Amygdala (tissue), 56 donors: Measurements from ENCODE around the gene TBC1D22A.

ENCODE experiments used
- DNase-seq, 56 donors: peaks; one replicate each; lab custom pipeline; 2025; lab: John Stamatoyannopoulos, UW

The TBC1D22A gene

DNA sequence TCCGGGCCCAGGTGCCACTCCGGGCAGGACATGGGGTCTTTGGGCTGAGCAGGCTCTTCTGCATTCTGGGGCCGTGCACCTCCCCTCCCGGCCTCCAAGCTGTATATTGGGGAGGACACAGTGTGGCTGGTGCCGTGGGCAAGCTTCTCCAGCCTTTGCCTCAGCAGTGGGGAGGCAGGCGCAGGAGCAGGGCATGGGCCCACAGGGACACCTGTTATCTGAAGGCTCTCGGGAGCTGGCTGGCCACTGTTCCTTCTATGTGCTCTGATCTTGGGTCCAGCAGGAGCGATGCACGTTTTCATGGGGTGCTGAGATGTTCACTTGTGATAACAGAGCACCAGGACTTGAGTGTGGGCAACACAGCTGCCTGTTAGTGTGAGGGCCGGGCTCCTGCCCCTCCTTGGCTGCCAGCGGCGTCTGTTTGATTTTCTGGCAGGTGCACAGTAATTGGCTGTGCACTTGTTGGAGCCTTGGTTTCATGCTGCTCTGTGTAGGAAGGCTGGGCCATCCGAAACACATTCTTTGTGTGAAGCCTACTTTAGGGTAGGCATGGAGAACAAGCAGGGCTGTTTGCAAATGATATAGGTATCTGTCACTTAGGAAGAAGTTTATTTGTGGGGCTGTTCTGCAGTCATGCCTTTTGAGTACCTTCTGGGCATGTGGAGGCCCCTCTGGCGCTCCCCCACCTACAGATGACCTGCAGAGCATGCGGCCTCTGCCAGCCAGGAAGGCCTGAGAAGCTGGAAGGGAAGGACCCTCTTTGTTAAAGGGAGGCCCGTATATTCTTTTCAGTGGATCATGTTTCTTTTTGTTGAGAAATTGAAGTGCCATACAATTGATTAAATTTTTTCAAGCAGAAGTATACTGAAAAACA lies 201.5 kb downstream of the TBC1D22A start:
- DNase-seq = no peak

DNA sequence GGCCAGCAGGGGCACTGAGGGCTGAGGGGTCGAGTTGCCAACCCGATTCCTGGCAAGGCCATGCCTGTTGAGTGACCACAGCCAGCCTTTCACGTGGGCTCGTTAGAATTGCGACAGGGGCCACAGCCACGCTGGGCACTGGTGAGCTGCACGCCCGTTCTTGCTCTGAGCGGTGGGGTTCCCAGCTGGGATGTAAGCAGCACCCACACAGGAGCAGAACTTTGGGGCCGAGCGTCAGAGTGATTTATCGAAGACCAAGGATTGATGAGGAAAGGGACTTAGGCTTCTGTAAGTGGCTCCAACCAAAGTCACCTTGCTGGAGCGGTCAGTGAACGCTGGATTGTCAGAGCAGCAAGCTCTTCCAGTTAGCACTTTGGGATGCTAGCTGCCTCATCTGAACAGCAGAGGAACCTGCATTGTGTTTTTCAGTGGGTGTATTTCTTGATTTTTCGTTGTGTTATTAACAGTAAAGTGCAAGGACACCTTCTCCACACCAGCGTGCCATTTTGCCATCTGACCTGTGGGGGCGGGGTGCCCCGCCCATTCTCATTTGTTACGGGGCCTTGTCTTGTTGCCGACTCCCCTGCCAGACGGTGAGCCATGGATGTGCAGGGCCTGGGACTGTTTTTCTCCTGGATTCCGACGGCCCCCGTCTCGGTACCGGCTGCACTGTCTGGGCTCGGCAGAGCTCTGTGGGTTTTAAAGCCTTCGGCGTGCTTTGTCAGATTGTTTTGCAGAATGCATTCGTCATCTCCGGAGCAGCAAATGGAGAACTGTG lies 202.5 kb downstream of the TBC1D22A start:
- DNase-seq = no peak

DNA sequence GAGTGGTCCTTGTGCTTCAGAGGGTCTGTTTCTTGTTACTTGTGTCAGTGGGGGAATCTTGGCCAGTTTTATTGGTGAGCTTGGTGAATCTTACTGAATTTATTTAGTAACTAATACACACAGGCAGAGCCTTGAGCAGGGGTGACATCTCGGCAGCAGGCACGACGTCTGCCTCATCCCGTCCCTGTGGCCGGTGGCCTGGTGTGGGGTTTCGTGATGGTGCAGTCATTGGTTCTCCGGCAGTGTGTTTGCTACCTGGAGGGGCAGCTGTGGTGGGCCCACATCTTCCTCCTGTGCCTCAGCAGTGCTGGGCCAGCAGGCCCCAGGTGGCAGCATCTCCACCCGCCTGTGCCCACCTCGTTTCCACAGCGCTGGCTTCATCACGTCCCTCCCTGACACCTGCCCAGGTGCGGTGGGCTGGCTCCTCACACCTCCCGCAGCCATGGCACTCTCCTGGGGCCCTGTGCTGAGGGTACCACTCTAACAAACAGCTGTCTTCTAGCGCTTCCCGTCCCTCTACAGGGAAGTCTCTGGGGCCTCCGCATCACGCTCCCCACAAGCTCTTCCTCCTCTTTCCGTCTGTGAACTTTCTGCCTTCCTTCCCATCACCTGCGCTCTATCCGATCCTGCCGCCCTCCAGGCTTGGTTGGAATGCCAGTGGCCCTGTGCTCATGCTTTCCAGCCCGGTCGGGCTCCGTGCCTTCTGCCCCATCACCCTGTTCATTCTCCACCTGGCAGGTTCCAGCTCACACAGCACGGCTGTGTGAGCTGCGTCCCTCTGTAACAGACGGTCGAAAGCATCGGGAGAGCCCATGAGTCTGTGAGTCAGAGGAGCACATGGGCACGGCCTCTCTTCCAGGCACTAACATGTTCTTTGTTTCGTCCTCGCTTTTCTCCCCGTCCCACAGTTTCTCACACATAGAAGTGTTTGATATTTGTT lies 203.4 kb downstream of the TBC1D22A start:
- DNase-seq = peak in 7 of 56 donors; percentile 8 to 50 (median 26)

DNA sequence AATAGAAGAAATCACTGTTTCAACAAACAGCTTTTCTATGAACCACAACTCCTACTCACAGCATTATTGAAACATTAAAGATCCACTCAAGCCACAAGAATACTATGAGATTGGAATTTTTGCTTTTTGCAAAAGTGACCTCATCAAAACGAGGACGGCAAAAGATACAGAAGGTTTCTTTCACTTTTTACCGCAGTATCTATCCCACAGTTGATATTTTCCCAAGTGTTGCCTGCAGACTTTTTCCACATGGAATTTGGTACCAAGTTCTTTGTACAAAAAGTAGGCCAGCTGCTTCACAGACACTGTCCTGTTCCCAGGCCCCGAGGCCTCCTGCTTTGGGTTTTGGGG lies 204.0 kb downstream of the TBC1D22A start:
- no peak for DNase-seq

GRCh38 chr22:46966846-46967245 lies 204.4 kb downstream of the TBC1D22A start:
- DNase-seq = no peak

DNA sequence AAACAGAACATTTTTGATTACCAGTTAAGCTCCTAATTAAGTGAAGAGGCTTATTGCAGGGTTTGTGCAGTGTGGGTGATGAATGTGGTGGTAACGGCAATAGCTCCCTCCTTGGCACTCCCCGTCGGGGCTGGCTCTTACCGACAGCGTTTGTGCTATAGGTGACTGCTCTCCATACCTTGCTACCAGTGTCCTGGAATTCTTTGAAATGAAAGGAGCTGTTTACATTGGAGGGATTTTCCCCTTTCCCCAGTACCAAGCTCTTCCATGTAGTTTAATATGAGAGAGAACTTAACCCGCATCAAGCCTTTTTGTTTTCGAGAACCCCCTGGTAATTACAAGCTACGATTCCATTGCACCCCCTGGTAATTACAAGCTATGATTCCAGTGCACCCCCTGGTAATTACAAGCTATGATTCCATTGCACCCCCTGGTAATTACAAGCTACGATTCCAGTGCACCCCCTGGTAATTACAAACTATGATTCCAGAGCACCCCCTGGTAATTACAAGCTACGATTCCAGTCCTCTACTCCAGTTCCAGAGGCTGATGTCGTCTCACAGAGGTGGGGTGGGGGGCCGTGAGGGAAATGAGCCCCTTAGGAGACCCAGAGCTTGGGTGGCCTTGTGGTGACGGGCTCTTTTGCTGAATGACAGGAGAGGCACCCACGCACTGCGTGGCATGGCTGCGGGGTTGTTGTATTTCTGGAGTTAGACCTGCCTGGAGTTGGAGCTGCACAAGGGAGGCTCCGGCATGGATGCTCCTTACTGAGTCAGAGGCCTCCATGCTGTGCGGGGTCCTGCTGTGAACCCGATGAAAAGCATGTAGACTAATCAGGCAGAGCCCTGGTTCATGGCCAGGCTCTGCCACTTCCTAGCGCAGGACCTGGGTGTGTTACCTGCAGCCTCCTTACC lies 205.3 kb downstream of the TBC1D22A start:
- no peak for DNase-seq

- DNase-seq = no peak
These were observed 205.9 kb downstream of the TBC1D22A start for GRCh38 chr22:46968359-46968740.

GRCh38 chr22:46968848-46969247 lies 206.4 kb downstream of the TBC1D22A start:
- DNase-seq = no peak

DNA sequence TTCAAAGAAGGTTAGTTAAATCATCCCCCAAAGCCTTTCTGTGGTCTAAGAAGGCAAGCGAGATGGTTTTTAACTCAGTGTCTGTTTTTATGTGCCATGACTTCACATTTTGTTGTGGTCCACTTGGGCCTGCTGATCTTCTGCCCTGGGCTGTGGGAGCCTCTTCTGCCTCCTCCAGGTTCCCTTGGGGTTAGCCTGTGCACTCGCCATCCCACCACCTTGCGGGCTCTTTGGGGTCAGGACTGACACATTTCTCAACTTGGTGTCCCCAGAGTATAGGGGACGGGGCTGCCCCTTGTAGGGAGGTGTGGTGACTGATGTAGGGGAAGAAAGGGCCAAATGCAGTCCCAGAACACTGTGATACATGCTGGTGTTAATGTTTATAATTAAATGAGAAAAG lies 207.0 kb downstream of the TBC1D22A start:
- no peak for DNase-seq

DNA sequence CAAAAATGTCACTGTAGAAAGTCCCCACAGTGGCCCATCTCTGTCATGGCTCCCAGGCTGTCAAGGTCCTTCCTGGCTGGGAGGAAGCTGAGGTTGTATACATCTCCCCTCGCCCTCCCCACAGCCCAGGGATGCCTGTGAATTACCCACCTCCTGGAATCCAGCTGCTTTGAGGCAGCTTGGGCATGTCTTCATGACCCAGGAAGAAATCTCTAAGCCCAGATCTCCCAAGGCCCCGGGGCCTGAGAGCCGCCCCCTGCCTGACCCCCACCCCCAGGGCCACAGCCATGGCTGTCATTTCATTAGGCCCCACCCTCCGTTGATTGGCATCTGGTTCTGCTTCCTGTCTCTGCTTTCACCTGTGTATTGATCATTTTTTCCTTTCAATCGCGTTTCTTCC lies 207.5 kb downstream of the TBC1D22A start:
- no peak for DNase-seq

DNA sequence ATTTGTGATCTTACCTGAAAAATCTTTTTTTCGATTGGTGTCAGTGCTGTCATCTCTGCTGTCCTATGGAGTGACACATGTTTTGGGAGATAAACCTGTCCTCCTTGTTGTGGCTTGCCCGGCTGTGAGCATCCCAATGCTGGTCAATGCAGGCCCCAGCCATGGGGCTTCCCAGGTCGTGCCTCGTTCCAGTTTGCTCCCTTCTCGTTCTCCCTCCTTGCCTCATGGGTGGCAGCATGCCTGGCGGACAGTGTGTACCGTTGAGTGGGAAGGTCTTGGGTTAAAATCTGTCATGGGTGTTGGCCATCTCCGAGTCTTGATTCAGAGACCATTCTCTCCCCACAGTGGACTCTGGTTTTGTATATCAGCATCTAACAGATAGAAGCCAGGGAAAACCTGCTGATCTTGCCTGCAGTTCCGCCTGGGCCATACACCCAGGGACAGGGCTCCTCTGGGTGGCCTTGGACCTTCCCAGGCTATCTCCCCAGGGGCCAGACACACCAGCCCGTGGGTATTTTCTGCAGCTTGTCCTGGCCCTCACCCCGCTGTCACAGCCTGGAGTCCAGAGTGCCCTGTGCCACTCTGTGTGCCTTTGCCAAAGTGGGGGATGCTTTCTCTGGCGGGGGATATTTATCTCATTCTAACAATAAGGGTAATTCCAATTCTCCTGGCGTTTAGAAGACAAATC lies 208.1 kb downstream of the TBC1D22A start:
- DNase-seq = no peak

- DNase-seq = peak in 10 of 56 donors; percentile 7 to 46 (median 22)
These were observed 208.8 kb downstream of the TBC1D22A start for GRCh38 chr22:46971099-46971763.

GRCh38 chr22:46971764-46972125 lies 209.3 kb downstream of the TBC1D22A start:
- no peak for DNase-seq

- no peak for DNase-seq
These were observed 209.8 kb downstream of the TBC1D22A start for GRCh38 chr22:46972256-46972655.

DNA sequence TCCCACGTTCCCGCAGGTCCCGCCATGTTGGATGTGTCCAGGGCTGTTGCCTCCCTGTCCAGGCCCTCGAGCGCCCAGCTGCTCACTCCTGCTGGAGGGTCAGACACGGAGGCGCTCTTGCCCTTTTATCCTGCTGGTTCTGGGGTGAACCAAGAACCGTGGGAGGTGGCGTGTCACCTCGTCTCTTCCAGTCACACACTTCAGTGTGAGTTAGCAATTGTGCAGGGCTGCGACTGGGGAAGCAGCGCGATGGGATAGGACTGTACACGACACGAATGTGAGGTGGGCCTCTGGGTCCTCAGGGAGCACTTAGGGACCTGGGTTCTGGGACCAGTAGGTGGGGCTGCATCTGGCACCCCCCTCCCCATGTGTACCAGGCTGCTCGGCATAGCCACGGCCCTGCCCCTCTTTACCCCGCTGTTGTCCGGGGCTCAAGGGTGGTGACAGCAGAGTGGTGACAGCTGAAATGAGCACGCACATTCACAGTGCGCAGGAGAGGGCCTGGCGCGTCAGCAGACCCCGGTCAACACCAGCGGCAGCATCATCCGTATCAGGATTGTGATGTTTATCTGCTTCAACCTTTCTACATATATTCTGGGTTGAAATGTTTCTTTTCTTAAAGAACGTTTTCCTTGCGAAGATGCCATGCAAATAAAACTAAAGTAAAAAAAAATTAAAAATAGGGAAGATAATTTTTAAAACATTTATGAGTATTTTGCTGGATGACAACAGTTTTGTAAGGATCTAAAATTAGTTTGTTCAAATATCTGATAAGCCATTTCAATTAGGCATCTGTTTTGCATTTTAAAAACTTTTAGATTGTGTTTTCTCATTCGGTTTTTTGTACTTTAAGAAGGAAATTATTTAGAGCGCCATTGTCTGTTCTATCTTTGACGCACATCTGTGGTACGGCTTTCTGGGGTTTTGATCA lies 210.7 kb downstream of the TBC1D22A start:
- DNase-seq = no peak

DNA sequence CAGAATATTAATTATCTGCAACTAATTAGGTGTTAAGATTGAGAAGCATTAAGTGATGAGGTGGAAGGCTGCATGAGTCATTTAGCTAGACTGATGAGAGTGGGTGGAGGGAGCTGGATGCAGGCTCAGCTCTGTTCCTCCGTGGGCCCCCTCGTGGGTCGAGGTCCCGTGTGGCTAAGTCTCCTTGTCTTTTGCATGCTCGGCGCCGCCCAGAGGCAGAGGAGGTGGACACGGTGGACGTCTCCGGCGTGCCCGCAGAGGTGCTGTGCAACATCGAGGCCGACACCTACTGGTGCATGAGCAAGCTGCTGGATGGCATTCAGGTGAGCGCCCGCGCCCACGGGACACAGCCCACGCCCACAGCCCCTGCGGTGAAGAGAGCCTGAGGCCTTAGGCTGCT lies 211.6 kb downstream of the TBC1D22A start:
- peak in 1 of 56 donors; percentile 30 for DNase-seq
